Activated CD4-positive, alpha-beta T cell treated with anti-CD3 and anti-CD28 coated beads for 36 hours (primary cell): ENCODE results near the gene MGST1. TPM values are rescaled to one million over a fixed set of nuclear protein-coding genes. Genes with fewer than 3 reads are reported as not detected.
"Not testable (repeated sequence)": the region's sequence is repeated elsewhere in the genome, so short reads cannot be mapped to it uniquely, and the experiment has no call there.

Experiments
- ATAC-seq: fragments of 200-7000 bp; cut with Tn5 transposase; one replicate; pipeline ENCODE4 v1.10.0; 2021; ENCODE audit warnings: mild to moderate bottlenecking, moderate library complexity
- CTCF ChIA-PET: fragments of 350-600 bp; sonication (Branson Sonifier 250); formaldehyde crosslinking; loops from one replicate; lab custom pipeline; 2021; ENCODE audit warnings: antibody characterized with exemption; lab: Charles Lee
- POLR2A ChIA-PET: fragments of 350-600 bp; sonication (Branson Sonifier 250); formaldehyde crosslinking; loops from one replicate; lab custom pipeline; 2021; ENCODE audit warnings: antibody characterized with exemption, inconsistent platforms; lab: Charles Lee
- DNase-seq: peaks from one replicate; pipeline ENCODE4 v3.0.0-alpha.2; 2020
- H3K27ac Mint-ChIP-seq: one replicate; pipeline ENCODE4 v1.8.0; 2021; ENCODE audit warnings: mixed read lengths
- H3K27me3 Mint-ChIP-seq: one replicate; pipeline ENCODE4 v1.8.0; 2021; ENCODE audit warnings: mixed read lengths
- H3K36me3 Mint-ChIP-seq: one replicate; pipeline ENCODE4 v1.8.0; 2021; ENCODE audit warnings: low read depth, mixed read lengths
- H3K4me1 Mint-ChIP-seq: one replicate; pipeline ENCODE4 v1.8.0; 2021; ENCODE audit warnings: mixed read lengths
- H3K4me3 Mint-ChIP-seq: one replicate; pipeline ENCODE4 v1.8.0; 2021; ENCODE audit warnings: mild to moderate bottlenecking, moderate library complexity, mixed read lengths
- H3K9me3 Mint-ChIP-seq: one replicate; pipeline ENCODE4 v1.8.0; 2021; ENCODE audit warnings: low read depth, mixed read lengths
- intact Hi-C, 2 experiments: fragments of 100-400 bp; cut with DNase I in 1 of 2; cut with micrococcal nuclease in 1 of 2; formaldehyde crosslinking; loops; one replicate each; pipeline versions ENCODE4 v1.14.2 to v1.15.1; 2022 to 2024; cut with DNase I, micrococcal nuclease
- total RNA-seq, 2 experiments: library from RNA; stranded (reverse); gene quantifications; one replicate each; pipeline ENCODE4 v1.2.3, GENCODE V29; 2021

MGST1 gene
- total RNA-seq, 2 experiments from 2014 or later, result not detected

- intact Hi-C loops, result no loop called here
- Mint-ChIP-seq H3K27ac (no peak overlapping the region), H3K36me3 (no peaks in the 10 kb centered on the region), H3K27me3 (no peaks in the 10 kb centered on the region), H3K9me3 (peaks cover 11% of the 10 kb centered on the region), H3K4me1 (no peaks in the 10 kb centered on the region), H3K4me3 (no peak overlapping the region)
- ChIA-PET POLR2A (no interaction called here), CTCF (no interaction called here)
- no peak for ATAC-seq
- no peak for DNase-seq
These were observed 45.5 kb downstream of the MGST1 start for GRCh38 chr12:16392846-16393535.

DNA sequence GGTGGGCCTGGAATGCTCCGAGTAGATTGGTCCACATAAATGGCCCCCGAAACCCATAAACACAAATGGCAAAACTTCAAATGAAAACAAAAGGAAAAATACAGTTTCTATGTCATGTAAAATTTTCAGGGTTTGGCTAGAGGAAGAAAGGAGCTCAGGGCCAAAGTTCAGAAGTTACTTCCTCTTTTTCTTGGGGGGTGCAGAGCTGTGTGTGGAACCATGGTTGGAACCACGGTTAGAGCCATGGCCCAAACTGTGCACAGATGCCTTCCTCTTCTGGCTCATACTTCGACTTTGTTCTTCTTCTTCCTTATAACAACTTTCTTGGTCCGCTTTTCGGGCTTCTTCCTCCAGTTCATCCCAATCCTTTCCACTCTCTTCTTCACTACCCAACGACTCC, 51.7 kb downstream of the MGST1 start:
- intact Hi-C loops, result no loop called here
- H3K4me1 Mint-ChIP-seq, result no peaks in the 10 kb centered on the region
- no peak for DNase-seq
- no peaks in the 10 kb centered on the region for H3K36me3 Mint-ChIP-seq
- ATAC-seq, result no peak
- H3K9me3 Mint-ChIP-seq, result peaks cover 8% of the 10 kb centered on the region
- POLR2A ChIA-PET, result no interaction called here
- no peaks in the 10 kb centered on the region for H3K27me3 Mint-ChIP-seq
- H3K4me3 Mint-ChIP-seq, result no peak overlapping the region
- no peak overlapping the region for H3K27ac Mint-ChIP-seq
- CTCF ChIA-PET, result no interaction called here

- H3K4me1 Mint-ChIP-seq, CTCF ChIA-PET, H3K27me3 Mint-ChIP-seq, H3K4me3 Mint-ChIP-seq, intact Hi-C loops, H3K9me3 Mint-ChIP-seq, POLR2A ChIA-PET, H3K27ac Mint-ChIP-seq, ATAC-seq, DNase-seq, H3K36me3 Mint-ChIP-seq: not testable (repeated sequence)
These were observed 54.4 kb downstream of the MGST1 start for GRCh38 chr12:16401835-16402234.

GRCh38 chr12:16407346-16407745, 59.9 kb downstream of the MGST1 start:
- CTCF ChIA-PET, result no interaction called here
- H3K36me3 Mint-ChIP-seq, result no peaks in the 10 kb centered on the region

More at GRCh38 chr12:16407346-16407745, 59.9 kb downstream of the MGST1 start:
- Mint-ChIP-seq H3K27ac (no peak overlapping the region), H3K4me1 (no peaks in the 10 kb centered on the region), H3K4me3 (no peak overlapping the region), H3K27me3 (no peaks in the 10 kb centered on the region), H3K9me3 (peaks cover 8% of the 10 kb centered on the region)
- POLR2A ChIA-PET, result no interaction called here
- DNase-seq (no peak), ATAC-seq (no peak)
- intact Hi-C loops, result no loop called here

Other genes with a start within 250 kb of the MGST1 start
- not detected for gene SLC15A5, start 70.0 kb upstream of the MGST1 start, total RNA-seq